ENCODE data around the gene SPEN. TPM values are rescaled to one million over a fixed set of nuclear protein-coding genes. Genes with fewer than 3 reads are reported as not detected.

SPEN gene
- total RNA-seq, 1 experiment from 2014 or later, result 22.3 TPM

DNA sequence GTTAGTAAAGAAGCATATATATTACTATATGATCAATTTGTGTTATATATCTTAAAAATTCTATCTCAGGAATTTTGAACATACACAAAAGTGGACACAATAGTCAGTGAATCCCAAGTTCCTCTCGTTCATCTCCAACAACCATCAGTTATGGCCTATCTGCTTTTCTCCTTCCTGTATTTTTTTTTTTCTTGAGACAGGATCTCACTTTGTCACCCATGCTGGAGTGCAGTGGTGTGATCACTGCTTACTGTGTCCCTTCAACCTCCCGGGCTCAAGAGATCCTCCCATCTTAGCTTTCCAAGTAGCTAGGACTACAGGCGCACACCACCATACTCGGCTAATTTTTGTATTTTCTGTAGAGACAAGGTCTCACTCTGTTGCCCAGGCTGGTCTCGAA is 9.4 kb downstream of the SPEN start:
- DNase-seq (ENCODE audit: low read depth), result no peak

DNA sequence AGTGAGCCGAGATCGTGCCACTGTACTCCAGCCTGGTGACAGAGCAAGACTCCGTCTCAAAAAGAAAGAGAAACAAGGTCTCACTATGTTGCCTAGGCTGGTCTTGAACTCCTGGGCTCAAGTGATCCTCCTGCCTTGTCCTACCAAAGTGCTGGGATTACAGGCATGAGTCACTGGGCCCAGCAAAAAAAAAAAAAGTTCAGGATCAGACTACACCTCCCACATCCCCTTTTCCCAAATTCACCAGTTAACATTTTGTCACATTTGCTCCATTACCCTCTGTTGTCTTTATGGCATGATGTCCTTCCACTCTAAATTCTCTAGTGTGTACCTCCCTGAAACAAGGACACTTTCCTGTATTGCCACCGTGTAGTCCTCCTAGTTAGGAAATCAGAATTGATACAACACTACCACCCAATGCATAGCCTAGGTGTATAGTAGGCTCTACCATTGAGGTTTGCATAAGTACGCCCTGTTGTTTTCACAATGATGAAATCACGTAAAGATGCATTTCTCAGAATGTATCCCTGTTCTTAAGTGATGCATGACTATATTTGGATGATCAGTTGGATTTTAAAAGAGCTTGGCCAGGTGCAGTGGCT is 10.7 kb downstream of the SPEN start:
- DNase-seq (ENCODE audit: low read depth), result no peak

DNA sequence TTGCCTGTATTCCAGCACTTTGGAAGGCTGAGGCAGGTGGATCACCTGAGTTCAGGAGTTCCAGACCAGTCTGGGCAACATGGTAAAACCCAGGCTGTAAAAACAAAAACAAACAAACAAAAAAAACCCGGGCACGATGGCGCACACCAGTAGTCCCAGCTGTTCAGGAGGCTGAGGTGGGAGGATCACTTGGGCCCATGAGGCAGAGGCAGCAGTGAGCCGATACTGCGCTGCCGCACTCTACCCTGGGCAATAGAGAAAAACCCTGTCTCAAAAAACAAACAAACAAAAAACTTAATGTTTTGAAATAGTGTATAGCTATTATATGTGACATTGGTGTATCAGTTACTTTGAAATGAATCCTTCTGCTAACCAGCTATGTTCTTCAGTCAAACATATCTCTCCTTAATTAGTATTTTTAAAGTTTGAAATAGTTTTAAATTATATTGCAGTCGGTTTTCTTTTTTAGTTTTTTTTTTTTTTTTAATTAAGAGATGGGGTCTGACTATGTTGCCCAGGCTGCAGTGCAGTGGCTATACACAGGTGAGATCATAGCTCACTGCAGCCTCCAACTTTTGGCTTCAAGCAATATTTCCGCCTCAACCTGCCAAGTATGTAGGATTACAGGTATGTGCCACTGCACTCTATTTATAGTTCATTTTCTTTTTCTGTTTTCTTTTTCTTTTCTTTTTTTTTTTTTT is 11.3 kb downstream of the SPEN start:
- DNase-seq (ENCODE audit: low read depth), result no peak

DNA sequence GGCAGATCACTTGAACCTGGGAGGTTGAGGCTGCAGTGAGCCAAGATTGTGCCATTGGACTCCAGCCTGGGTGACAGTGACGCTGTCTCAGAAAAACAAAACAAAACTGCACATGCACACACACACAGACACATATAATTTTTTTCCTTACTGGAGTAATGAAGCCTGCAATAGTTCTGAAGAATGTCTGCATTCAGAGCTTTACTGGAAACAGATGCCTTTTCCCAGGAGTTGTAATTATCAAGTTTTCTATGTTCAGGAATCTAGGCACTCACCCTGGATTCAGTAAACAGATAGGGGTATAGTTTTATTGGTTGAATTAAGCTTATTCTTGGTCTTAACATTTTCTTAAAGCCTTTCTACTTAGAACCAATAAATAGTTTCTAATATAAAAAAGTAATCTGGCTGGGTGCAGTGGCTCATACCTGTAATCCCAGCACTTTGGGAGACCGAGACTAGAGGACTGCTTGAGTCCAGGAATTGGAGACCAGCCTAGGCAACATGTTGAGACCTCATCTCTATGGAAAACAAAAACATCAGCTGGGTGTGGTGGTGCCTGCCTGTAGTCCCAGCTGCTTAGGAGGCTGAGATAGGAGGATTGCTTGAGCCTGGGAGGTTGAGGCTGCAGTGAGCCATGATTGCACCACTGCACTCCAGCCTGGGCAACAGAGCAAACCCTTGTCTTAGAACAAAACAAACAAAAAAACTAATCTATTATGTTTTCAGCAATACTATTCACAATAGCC is 15.8 kb downstream of the SPEN start:
- no peak for DNase-seq (ENCODE audit: low read depth)

DNA sequence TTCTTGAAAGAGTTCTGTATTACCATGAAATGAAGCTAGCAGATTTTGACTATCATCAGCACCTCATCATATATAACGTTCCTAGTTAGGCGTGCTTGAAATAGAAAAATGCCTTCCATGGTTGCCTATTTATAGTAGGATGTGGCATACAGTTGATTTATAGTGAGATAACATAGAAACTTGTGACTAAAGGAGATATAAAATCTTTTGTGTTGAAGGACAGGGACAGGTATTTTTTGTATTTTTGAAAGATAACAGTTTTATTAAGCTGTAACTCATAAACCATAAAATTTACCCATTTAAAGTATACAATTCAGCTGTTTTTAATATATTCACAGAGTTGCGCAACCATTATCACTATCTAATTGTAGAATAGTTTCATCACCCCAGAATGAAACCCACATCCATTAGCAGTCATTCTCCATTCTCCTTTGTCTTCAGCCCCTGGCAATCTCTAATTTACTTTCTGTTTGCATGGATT is 19.3 kb downstream of the SPEN start:
- no peak for DNase-seq (ENCODE audit: low read depth)

DNA sequence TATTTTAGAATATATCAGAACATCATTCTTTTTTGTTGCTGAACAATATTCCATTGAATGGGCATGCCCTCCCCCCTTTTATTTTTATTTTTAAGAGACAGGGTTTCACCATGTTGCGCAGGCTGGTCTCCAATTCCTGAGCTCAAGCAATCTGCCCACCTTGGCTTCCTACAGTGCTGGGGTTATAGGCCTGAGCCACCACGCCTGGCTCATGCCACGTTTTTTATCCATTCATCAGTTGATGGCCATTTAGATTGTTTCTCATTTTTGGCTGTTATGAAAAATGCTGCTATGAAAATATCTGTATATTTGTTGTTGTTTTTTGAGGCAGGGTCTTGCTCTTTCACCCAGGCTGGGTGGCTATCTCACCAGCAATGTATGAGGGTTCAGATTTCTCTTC is 19.8 kb downstream of the SPEN start:
- no peak for DNase-seq (ENCODE audit: low read depth)

DNA sequence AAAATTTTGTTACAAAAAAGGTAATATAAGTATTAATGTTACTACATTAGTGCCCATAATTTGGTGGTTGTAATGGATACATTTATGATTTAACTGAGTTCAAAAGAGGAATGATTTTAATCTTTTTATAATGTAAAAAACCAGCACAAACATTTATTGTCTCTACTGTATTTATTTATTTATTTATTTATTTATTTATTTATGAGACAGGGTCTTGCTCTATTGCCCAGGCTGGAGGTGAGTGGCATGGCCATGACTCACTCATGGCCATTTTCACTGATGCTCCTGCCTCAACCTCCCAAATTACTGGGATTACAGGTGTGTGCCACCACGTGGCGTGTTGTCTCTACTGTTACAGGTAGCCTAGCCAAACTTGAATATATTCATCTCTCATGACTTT is 21.9 kb downstream of the SPEN start:
- DNase-seq (ENCODE audit: low read depth), result no peak

DNA sequence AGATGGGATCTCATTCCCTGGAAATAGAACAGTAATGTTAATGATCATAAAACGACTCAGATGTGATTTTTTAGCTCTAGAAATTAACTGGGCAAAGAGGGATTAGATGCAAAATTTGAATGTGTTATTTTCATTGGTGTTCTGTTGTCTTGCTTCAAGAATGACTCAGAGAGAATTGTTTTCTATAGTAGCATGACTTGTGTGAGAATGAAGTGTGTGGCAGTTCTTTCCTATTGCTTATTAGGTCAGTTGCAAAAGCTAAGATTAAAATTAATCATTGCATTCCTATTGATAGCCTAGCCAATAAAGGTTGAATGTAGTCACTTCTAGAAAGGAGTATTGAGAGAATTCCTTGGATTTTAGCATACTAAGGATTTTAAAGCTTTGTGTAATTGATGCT is 22.9 kb downstream of the SPEN start:
- DNase-seq (ENCODE audit: low read depth), result no peak

DNA sequence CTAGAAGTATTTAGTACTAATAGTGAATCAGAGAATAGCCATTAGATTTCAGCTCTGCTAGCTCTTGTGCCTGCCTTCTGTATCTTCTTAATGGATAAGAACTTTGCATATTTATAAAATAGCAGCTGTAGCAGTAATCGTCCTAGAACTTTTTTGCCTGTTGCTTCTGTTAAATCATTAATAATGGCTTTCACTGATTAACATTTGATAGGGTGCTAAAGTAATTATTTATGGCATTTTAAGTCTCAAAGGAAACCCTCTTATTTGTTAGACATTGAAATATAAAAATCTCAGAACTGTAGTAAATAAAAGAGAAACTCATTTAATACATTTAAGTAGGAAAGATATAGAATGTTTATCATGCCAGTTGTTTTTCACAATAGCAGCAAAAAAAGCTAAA is 27.0 kb downstream of the SPEN start:
- no peak for DNase-seq (ENCODE audit: low read depth)

DNA sequence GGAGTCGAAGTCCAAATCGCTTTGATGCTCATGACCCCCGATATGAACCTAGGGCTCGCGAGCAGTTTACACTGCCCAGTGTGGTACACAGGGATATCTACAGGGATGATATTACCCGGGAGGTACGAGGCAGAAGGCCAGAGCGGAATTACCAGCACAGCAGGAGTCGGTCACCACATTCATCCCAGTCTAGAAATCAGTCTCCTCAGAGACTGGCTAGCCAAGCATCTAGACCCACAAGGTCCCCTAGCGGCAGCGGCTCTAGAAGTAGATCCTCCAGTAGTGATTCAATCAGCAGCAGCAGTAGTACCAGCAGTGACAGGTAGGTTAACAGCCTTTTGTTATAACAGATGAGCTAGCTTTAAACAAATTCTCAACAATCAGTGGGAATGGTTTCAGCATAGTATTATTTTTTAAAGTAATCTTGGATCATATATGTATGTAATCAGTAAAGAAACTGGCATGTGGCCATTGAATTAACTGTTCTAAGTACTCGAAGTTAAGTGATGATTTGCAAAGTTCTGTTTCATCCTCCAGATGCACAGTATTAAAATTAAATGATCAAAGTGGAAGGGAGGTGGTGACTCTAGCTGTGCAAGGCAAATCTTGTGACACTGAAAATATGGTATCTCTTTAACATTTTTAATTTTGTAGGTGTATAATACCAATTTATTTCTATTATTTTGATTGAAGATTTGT is 29.0 kb downstream of the SPEN start:
- no peak for DNase-seq (ENCODE audit: low read depth)

DNA sequence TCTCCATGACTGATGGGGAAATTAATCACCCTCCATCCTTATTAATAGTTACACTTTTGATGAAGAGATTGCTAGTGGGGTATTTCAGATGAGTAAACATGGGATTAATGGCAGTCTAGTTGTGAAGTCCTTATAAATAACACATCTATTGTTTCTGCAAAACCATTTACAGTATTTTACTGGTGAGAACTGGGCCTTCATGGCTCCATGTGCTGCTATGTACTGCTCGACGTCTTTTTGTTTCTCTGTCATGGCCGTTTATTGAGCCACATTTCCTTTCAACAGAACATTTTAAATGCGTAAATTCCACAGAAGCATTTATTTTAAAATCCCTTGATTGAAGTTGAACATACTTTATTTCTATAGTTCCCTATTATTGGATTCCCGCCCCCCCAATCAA is 34.5 kb downstream of the SPEN start:
- DNase-seq (ENCODE audit: low read depth), result no peak

DNA sequence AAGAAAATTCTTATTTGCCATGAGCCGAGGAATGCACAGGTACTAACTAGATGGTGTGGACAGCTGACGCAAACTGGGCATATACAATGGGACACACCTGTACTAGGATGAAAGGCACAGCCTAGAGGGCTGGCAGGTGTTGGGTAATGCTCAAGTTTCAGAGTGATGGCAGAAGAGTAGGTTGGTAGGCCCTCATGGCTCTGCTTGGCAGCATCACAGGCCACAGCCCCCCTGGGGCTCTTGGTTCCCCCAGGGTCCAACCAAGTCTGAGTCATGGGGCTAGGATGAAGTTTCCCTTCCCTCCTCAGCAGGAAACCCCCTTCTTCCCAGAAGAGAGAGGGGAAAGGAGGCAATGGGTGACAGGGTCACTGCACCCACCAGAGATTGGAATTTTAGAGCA is 35.2 kb downstream of the SPEN start:
- peak; percentile 73 for DNase-seq (ENCODE audit: low read depth)

DNA sequence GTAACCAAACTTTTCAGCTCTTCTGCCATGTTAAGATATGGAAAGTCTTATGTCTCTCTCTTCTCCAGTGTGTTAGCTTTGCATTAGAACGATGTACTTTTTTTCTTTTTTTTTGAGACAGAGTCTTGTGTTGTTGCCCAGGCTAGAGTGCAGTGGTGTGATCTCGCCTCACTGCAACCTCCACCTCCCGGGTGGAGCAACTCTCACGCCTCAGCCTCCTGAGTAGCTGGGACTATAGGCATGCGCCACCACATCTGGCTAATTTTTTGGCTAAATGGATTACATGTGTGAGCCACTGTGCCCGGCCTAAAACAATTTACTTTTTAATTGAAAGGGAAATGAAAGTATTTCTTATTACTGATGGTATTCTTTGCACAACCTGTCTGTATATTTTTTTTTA is 35.8 kb downstream of the SPEN start:
- peak; percentile 26 for DNase-seq (ENCODE audit: low read depth)

DNA sequence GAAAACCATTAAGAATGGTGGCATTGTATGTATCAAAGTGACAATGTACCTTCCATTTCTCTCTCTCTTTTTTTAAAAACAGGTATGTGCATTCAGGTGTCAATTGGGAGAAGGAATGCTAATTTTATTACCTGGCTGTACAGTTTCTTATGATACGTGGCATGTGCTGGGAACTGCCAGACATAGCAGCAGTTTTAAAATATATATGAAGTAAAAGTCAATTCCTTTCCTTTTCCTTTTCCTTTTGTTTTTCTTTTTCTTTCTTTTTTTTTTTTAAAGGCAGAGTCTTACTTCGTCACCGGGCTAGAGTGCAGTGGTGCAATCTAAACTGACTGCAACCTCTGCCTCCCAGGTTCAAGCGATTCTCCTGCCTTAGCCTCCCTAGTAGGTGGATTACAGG is 37.0 kb downstream of the SPEN start:
- DNase-seq (ENCODE audit: low read depth), result no peak

DNA sequence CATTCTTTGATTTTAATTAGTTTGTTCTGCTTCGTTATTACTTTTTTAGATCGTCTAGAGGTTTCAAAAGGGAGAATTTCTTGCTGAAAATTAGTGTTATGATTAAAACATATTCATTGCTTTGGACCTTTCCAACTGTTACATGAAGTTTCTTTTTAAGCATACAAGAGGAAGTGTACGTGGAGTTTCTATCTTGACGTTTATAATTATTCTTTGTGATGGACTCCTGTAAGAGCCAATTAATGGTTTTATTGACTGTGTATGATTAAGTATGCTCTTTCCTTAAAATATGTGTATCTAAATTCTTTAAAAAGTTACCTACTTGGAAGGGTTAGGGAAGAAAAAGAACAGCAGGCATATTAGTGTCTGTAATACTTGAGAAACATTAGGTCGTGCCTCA is 37.8 kb downstream of the SPEN start:
- DNase-seq (ENCODE audit: low read depth), result no peak

DNA sequence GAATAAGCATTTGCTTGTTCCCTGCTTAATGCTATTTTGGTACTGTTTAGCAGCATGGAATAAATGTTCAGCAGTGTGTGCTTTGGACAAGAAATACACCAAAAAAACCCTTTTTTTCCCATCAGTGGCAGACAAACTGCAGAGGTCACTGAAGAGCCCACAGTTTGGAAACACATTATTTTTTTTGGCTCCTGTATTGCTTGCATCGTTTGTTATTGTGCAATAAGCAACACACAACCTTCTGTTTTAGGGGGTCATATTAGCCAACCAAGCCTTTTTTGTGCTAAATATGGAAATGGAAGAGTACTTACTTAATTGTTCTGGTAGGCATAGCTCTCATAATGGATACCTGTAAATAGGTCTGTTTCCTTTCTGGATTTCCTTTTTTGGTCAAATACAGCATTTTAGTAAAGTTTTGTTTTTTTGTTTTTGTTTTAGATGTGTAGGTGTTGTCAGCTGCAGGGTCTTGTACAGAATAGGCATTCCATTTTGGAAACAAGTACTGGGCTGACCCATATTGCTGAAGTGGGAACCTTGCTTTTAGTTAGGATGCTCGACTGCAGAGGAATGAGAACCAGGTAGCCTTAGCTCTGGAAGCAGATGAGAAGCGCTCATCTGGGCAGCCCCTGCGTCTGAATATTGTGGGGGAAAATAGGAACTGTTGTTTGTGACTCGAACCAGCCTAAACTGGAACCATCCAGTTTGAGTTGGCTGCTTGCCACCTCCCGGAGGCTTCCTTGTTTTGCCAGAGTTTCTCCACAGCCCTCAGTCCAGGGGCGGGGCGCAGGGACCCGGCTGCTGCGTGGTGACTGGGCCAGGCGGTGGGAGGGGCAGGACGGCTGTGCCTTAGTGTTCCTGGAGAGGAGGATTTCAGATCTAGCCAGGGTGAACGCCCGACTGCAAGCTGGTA is 38.4 kb downstream of the SPEN start:
- peak; percentile 94 for DNase-seq (ENCODE audit: low read depth)

DNA sequence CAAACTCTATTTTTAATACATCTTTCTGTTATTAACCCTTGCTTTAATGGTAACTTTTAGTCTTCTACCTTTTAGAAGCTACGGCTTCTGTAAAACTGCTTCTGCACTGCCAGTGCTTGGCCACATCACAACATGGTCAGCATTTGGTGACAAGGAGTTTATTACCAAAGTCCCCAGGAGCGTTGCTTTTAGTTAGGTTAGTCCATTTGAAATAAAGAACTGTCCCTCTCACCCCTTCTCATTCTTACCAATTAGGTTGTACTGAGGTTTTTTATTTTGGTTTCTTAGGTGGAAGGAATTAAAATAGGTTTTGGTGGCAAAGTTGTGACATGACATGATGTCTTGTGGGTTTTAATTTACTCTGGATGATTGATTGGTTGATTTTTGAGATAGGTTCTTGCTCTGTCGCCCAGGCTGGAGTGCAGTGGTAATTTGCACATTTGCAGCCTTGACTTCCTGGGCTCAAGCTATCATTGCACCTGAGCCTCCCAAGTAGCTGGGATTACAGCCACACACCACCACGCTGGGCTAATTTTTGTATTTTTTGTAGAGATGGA is 39.2 kb downstream of the SPEN start:
- no peak for DNase-seq (ENCODE audit: low read depth)

DNA sequence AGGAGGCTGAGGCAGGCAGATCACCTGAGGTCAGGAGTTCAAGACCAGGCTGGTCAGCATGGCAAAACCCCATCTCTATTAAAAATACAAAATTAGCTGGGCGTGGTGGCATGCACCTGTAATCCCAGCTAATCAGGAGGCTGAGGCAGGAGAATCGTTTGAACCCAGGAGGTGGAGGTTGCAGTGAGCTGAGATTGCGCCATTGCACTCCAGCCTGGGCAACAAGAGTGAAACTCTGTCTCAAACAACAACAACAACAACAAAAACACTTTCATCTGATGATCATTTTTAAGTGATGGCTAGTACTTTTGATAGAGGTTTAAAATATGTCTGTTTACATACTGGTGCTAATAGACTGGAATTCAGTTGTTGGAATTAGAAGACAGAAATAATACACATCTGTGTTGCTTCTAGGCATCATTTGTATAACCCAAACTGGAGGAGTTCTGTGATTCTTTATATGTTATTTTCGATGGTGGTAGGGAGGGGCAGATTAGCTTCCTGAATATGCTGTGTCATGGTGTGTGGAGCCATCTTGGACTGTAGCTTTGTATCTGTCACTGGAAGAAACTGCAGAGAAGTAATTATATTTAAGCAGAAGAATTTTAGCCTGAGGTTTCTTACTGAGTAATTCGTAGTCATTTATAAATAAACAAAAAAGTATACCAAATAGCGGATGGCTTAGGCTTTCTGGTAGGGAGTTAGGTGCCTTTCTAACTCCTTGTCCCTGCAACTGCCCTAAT is 45.5 kb downstream of the SPEN start:
- DNase-seq (ENCODE audit: low read depth), result peak; percentile 49

DNA sequence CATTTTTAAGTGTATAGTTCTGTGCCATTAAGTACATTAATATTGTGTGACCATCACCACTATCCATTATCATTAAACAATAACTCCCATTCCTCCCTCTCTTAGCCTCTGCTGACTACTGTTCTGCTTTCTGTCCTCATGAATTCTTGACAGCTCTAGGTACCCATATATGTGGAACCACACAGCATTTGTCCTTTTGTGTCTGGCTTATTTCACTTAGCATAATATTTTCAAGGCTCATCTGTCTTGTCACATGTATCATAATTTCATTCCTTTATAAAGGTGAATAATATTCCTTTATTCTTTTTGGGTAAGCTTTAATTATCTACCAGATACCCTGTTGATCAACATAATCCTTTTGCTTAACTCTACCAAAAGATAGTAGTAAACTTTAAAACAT is 47.7 kb downstream of the SPEN start:
- no peak for DNase-seq (ENCODE audit: low read depth)

All from Daoy (cell line).